Esophagus squamous epithelium (tissue), 4 donors: Measurements from ENCODE around the gene MFAP4.

Experiments used
- CTCF ChIP-seq, 6 experiments: fragments of 450-650 bp in 4 of 6; fragments of 200-600 bp in 2 of 6; sonication (generic) in 2 of 6; IDR thresholded peaks; one replicate each; pipeline ENCODE4 v1.5.1; 2016 to 2019; ENCODE audit warnings: antibody characterized with exemption in 6 of 6, mild to moderate bottlenecking in 4 of 6, moderate library complexity in 4 of 6
- POLR2A ChIP-seq, 4 donors: fragments of 450-650 bp; IDR thresholded peaks; one replicate each; pipeline ENCODE4 v1.6.1; 2017; ENCODE audit warnings: antibody characterized with exemption in 4 of 4, mild to moderate bottlenecking in 4 of 4, moderate library complexity in 3 of 4

- no peak for TF ChIP-seq POLR2A (IDR thresholded peaks at IDR 0.05)
- no peak for TF ChIP-seq CTCF (IDR thresholded peaks at IDR 0.05)
These were observed 18.1 kb upstream of the MFAP4 start for GRCh38 chr17:19405114-19405513.
